HPDE6-E6E7 (cell line): ENCODE measurements around the gene RIBC2.
"Not testable (repeated sequence)": the region's sequence is repeated elsewhere in the genome, so short reads cannot be mapped to it uniquely, and the experiment has no call there.

Source experiments
- DNase-seq: peaks from one replicate; pipeline ENCODE4 v3.0.0; 2011; ENCODE audit warnings: missing footprints; ENCODE audit errors: extremely low spot score

RIBC2 gene, protein sequence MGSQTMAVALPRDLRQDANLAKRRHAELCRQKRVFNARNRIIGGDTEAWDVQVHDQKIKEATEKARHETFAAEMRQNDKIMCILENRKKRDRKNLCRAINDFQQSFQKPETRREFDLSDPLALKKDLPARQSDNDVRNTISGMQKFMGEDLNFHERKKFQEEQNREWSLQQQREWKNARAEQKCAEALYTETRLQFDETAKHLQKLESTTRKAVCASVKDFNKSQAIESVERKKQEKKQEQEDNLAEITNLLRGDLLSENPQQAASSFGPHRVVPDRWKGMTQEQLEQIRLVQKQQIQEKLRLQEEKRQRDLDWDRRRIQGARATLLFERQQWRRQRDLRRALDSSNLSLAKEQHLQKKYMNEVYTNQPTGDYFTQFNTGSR

DNA sequence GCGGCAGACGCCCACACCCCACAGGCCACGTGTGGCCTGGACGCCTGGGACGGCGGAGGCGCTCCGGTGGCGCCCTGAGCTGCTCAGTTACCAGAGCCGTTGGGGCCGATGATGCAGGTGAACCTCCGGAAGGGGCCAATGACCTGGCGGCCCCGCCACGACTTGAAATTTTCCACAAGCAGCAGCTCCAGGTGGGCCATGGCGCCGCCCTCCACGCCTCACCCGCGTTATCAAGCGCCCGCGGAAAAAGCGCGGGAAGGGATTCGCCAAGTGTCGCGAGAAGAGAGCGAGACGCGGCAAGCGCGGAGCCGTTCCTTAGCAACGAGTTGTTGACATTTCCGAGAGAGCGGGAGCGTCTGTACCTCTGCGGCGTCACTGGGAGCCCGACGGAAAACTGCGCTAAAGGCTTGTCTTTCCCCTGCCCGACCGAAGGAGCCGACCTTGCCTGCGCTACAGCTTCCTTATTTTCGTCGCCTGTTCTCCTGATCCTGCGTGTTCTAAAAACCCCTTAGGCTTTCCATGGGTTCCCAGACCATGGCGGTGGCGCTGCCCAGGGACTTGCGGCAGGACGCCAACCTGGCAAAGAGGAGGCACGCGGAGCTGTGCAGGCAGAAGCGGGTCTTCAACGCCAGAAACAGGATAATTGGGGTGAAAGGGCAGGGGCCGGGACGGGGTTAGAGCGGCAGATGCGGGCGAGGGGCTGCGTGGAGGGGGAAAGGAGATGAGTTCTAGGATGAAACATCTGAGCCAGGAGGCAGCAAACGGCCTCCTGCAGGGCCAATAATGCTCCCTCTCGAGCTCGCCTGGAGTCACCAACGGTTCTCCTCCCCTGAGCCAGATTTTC lies at the start of gene RIBC2, which contains the start of gene SMC1B:
Gene RIBC2, plus strand, starts transcription at position 326 of the 844 bp plus-strand sequence. Its CDS starts 194 bp downstream, at position 520.
Gene SMC1B, minus strand, starts transcription at position 232 of the 844 bp plus-strand sequence. Its CDS starts 32 bp downstream, at position 200.
- DNase-seq: peak; percentile 82

DNA sequence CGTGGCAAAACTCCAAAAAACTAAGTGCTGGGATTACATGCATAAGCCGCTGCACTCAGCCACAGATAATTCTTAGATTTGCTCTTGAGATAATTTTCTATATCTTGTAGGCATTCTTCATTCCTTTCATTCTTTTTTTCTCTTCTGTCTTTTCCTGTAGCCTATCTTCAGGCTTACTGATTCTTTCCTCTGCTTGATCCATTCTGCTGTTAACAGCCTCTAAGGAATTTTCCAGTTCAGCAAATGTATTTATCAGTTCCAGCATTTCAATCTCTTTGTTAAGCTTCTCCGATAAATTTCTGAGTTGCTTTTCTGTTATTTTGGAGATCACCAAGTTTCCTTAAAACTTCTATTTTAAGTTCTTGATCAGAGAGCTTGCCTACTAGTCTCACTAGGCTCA lies 46.8 kb upstream of the RIBC2 start:
- DNase-seq: no peak

DNA sequence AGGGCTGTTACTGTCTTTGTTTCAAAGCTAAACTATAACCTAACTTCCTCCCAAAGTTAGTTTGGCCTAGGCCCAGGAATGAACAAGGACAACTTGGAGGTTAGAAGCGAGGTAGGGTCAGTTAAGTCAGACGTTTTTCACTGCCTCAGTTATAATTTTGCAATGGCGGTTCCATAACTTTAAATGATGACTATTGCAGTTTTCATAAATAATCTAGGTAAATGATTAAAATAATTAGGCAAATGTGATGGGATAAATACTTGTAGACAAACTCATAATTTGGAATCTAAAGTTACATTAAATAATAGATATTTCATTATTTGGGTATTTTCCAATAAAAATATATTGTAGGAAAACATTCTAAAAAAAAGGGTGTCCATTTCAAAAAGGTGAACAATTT lies 39.9 kb upstream of the RIBC2 start:
- not testable (repeated sequence) for DNase-seq

DNA sequence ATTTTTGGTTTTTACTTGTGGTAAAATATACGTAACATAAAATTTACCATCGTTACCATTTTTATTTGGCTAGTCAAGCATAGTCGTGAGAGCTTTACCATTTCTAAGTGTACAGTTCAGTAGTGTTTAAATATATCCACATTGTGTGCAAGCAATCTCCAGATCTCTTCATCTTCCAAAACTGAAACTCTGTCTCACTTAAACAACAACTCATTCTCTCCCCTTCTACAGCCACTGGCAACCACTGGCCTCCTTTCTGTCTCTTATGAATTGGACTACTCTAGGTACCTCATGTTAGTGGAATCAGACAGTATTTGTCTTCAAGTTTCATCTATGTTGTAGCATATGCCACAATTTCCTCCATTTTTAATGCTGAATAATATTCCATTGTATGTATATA lies 37.5 kb upstream of the RIBC2 start:
- no peak for DNase-seq

DNA sequence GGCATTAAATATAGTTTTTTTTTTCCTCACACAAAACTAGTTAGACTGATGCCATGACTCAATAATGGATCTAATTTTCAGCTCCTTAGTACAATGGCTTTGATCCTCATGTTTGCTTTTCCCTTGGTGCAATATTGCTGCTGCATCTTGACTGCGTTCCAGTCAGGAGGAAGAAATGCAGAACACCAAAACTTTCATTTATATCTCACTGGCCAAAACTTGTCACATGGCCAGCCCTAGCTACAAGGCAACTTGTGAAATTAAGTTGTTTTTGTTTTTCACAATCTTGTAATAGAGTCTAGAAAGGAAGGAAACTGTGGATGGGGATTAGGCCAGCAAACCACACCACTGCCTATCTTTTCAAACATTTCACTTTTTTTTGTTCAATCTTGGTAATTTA lies 36.8 kb upstream of the RIBC2 start:
- DNase-seq: no peak

DNA sequence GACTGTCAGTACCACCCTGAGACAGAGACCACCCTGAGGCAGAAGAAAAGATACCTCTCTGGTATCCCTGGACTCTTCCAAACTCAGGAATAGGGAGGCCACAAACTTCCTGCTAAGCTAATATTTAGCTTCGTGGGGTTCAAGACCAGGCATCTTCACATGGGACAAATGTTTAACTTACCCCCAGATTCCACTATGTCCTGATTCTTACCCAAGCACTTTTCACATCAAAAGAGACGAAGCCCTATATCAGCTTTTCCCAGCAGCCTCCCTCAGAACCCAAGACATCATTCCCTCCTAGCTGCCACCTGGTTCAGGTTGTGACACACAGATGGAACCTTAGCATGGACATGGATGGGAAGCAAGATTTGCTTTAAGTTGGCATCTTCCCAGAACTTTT lies 32.1 kb upstream of the RIBC2 start:
- no peak for DNase-seq

DNA sequence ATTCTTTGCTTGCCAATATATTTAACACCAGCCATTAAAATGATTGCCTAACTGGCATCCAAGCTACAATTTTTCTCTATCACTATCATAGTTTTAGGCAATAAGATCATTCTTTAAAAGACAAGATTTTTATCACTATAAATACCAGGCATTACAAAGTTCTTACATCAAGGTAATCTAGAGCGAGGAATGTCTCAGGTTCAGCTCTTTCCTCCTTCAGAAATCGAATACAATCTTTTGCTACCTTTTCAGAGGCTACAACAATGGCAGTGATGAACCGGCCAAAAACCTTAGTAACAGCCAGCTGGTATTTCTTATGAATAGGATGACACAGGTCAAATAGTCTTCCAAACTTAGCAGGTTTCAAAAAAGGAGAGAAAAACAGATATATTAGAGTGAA lies 23.9 kb upstream of the RIBC2 start:
- DNase-seq: no peak

DNA sequence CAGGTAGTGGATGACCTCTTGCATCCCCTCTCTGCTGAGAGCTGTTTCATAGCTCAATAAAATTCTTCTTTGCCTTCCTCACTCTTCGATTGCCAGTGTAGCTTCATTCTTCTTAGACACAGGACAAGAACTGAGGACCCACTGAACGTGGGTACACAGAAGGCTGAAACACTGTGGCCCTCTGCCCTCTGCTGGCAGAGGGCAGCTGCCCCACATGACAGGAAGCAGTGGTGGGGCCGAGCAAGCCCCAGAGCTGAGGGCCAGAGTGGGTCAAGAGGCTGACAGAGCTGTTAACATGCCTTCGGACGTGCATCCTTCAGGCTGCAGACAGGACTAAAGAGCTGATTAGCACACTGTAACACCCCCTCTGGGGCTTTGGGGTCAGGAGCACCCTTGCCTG lies 15.7 kb upstream of the RIBC2 start:
- DNase-seq: no peak

DNA sequence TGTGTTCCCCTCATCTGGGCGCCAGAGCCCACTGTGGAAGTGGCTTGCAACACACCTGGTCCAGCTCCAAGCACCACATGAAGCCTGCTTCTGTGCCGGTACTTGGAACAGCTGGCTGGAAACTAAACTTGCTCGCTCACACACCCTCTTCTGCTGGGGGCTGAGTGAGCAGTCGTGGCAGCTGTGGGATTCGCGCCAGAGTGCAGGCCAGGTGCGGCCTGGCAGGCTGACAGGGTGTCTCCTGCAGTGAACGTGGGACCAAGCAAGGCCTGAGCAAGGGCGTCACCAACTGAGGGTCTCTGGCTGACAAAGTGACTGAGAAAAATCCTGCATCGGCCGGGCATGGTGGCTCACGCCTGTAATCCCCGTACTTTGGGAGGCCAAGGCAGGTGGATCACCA lies 15.3 kb upstream of the RIBC2 start:
- no peak for DNase-seq

DNA sequence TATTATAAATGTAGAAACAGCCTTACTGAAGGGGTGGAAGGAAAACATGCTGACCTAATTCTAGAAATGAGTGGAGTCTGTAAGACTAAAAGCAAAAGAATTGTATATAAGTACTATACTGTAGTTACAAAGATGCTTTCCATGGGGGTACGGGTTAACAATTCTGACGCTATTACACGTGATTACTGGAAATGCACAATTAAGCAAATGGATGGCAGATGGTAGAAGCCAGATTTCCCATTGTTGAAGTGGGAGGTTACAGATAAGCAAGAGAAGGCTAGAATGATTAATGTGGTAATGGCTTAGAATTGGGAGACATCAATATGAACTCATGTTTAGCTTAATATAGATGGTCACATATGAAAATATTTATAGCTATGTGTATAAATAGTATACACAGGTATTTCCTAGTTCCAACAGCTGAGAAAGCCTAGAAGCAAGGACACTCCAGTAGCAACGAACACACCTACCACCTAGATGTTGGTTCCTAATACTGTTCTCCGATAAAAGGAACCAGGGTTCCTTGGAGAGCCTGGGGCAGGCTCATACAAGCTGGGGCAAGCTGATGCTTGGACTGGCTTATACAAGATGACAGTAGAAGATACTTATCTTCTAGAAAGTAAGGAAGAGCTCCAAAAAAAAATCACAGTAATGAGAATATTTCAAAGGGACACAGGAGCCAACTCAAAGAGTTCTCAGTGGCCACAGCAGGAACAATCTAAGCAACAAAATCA lies 13.6 kb upstream of the RIBC2 start:
- no peak for DNase-seq

DNA sequence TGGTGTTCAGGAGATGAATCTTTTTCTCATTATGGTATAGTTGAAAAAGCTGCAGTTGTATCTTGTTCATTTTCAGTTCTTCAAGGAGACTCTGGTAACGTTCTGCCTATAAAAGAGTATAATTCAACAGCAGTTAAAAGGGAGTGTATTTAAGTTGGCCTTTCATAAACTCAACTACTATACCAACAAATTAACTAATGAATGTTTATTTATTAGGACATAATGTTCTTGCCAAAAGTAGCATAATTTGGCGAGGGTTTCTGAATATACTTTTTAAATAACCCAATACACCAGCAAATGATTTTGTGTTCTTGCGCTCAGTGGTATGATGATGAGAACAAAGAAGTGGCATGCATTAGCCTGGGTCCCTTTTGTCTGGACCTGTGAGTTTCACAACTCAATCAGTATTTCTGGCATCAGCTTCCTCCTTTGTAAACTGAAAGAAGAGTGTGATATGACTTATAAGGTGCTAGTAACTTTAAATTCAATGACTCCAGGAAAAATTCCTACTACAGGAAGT lies 11.0 kb upstream of the RIBC2 start:
- no peak for DNase-seq

DNA sequence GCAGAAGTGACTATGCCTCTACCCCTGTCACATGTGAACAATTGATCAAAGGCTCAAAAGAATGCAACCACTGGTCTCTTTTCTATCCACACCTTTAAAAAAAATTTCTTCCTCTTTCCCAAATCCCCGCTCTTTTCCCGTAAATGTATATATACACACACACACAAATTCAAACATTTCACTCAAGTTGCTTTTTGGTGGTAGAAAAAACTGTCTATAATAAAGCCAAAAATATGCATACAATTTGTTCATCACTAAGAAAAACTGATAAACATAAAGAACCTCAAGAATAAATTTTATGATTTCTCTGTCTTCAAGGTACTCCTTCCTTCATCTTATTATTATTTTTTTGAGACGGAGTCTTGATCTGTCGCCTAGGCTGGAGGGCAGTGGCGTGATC lies 5.7 kb upstream of the RIBC2 start:
- no peak for DNase-seq

DNA sequence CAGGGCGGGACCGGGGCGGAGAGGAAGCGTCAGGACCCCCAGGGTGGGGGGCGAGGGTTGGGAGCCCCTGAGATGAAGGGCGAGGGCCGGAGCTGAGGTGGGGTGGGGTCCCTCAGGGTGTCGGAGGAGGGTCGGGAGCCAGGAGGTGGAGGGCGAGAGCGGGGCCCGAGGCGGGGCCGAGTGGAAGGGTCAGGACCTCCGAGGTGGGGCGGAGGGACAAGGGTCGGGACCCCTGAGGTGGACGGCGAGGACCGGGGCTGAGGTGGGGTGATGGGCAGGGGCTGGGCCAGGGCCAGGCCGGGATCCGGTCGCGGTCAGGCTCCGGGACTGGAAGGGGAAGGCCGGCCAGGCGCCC lies 503 bp upstream of the RIBC2 start:
- DNase-seq: no peak

DNA sequence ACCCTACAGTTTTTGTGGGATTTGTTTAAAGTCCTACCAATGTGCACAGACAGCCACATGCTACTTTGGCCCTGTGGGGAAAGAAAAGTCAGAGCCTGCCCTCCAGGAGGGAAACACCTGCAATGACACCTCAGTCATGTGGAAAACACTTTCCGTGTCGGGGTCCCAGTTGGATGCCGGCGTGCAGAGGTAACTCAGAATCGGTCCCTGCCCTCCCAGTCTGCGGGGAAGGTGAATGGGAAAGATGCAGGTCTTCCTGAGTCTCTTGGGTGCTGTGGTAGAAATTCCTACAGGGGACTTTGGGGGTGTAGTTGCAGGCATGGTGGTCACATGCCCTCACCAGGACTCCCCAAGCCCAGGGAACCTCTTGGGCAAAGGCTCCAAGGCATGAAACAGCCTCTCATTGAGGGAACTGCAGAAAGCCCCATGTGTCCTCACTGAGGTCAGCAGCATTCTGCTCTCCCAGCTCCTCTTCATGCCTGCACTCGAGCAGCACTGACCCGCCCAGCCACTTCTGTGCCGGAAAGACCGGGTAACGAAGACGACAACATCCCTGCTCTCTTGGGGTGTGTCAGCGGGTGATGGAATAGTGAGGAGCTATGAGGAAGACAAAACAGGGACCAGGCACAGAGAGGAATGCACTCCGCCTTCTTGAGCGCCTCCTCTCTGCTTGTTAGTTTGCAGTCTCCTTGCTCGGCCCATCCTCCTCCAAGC lies 4.7 kb downstream of the RIBC2 start:
- no peak for DNase-seq

DNA sequence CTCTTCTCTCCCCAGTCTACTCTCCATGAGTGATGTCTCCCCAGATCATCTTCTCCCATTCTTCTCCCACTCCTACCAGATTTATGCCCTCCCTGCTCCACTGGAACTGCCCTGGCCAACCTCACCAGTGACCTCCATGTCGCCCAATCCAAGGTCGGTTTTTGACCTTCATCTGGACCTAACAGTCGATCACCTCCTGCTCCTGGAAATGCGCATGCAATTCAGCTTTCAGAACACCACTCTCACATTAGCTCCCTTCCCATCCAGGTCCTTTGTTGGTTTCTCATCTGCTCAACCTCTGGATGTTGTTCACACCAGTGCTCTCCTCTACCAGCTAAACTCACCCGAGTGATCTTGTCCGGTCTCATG lies 5.3 kb downstream of the RIBC2 start:
- DNase-seq: no peak

DNA sequence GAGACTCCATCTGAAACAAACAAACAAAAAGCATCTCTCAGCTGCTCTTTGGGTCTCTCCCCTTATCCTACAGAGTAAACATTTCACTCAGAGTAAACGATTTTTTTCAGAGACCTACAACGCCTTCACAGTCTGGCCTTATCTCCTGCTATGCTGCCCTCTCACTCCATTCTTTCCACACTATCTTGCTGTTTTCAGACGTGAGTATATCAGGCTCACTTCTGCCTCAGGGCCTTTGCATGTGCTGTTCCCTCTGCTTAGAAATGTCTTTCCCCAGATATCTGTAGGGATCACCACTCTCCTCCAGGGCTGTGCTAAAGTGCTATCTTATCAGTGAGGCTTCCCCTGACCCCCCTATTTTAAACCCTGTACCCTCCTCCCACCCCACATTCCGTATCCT lies 6.5 kb downstream of the RIBC2 start:
- no peak for DNase-seq

DNA sequence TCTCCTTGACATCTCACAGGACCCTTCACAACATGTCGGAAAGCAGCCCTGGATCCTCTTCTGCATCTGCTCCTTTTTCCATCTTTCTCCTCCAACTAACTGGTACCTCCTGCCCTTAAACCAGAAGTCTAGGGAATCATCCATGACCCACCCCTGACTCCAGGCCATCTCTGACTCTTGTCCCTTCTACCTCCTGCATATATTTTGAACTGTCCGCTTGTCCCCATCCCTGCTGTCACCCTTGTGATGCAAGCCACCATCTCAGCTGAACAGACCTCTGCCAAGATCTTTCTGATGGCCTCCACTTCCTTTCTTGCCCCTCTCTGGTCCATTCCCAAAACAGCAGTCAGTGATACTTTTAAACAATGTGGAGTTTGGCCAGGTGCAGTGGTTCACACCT lies 7.0 kb downstream of the RIBC2 start:
- DNase-seq: no peak

DNA sequence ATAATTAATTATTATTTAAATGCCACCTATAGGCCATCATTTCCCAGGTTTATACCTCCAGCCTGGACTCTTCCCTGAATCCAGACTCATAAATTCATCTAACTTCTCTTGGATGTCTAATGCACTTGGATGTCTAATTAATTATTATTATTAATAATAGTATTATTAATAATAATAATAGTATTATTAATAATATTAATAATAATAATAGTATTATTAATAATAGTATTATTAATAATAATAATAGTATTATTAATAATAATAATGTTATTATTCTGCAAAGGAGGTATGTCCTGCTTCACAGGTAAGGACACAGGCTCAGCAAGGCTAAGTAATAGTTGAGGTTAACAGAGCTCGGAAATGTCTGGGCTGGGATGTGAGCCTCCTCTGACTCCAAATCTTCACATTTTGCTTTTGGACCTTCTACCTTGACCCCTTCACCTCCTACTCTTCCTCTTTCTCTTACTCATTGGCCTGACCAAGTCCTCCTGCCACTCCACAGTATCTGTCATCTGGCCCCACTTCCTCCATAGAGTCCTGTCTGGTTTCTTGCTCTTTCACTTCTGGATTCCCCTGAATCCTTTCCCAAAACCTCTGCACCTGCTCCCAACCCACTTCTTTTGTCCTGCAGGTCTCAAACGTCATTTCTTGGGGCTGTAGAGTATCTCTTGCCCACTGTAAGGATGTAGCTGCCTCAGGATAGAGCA lies 8.0 kb downstream of the RIBC2 start:
- no peak for DNase-seq

DNA sequence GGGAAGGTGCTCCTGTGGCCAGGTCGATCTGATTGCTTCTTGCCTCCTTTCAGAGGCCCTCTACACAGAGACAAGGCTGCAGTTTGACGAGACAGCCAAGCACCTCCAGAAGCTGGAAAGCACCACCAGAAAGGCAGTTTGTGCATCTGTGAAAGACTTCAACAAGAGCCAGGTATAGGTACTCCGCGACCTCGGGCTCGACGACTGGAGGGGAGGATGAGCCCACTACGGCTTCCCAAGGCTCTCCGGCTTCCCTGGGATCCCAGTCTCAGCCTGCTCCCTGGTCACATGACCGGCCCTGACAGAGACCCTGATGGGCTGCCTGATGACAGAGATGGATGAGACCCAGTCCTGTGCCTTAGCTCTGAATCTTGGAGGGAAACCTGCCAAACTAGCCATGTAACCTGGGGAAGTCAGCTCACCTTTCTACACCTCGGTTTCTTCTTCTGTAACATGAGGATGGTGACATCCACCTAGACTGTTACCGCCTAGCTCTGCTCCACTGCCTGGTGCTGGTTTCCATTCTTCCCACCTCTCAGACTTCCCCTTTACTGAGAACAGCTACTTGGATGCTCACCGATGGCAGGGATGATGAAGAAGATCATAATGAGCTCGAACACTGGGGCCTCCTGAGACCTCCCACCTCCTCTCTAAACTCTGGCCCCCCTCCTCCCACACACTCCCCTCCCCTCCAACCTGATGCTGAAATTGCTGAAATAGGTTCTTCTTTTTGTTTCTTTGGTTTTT lies 8.9 kb downstream of the RIBC2 start:
- no peak for DNase-seq

DNA sequence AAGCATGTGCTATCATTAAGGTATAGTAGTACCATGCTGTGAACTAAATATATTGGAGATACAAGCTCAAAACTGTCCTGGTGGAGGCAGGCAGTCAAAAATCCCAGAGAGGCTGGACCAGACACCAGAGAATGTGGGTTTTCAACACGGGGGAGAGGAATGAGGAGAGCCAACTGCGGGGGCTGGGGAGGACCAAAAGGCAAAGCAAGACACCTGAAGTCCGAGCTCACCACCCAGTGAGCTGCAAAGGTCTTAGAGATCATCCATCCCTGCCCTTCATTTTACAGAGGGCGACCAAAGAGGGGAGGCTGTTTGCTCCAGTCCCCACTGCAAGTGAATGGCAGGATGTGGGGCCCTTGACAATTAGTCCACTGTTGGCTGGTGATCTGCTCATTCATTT lies 10.0 kb downstream of the RIBC2 start:
- no peak for DNase-seq
